ENCODE measurements around the gene BDH1.

- no peak for TF ChIP-seq CTCF (IDR thresholded peaks at IDR 0.05)
- no peak for TF ChIP-seq POLR2A (IDR thresholded peaks at IDR 0.05)
These were observed 71.4 kb downstream of the BDH1 start for GRCh38 chr3:197484204-197484901.

All from esophagus squamous epithelium (tissue), 4 donors.